H1 (cell line): ENCODE measurements around the gene RNF212.

Source experiments
- BRCA1 ChIP-seq: IDR thresholded peaks from 2 replicates; pipeline ENCODE4 v1.6.1; 2012; ENCODE audit warnings: low read depth, low read length, improper control_type of control experiment
- CHD1 ChIP-seq: IDR thresholded peaks from 2 replicates; pipeline ENCODE4 v1.6.1; 2012; ENCODE audit warnings: low read depth, low read length, improper control_type of control experiment
- CTCF ChIP-seq, 3 experiments: IDR thresholded peaks; 1 replicate in 2 of 3; 2 replicates in 1 of 3; pipeline versions ENCODE4 v1.5.1 to v1.6.1; 2011; ENCODE audit warnings: low read length in 3 of 3, mild to moderate bottlenecking in 3 of 3, inconsistent platforms in 2 of 3, low read depth in 1 of 3, moderate library complexity in 1 of 3; ENCODE audit not compliant: insufficient read depth in 1 of 3; ENCODE audit errors: control extremely low read depth in 1 of 3
- EP300 ChIP-seq, 2 experiments: IDR thresholded peaks; 1 replicate in 1 of 2; 2 replicates in 1 of 2; pipeline ENCODE4 v1.6.1; 2011 to 2012; ENCODE audit warnings: low read depth in 2 of 2, low read length in 2 of 2, mild to moderate bottlenecking in 2 of 2, borderline replicate concordance in 1 of 2, inconsistent platforms in 1 of 2, moderate library complexity in 1 of 2
- EZH2 ChIP-seq: fragments of 200-600 bp; sonication (generic); IDR thresholded peaks from 2 replicates; pipeline ENCODE4 v1.7.1; 2012; ENCODE audit warnings: low read depth, mild to moderate bottlenecking, moderate library complexity, low read length, inconsistent platforms; ENCODE audit not compliant: severe bottlenecking
- JUN ChIP-seq: IDR thresholded peaks from 2 replicates; pipeline ENCODE4 v1.6.1; 2011; ENCODE audit warnings: low read depth, mild to moderate bottlenecking, improper control_type of control experiment, low read length
- POLR2A ChIP-seq, 2 experiments: IDR thresholded peaks; 1 replicate in 1 of 2; 2 replicates in 1 of 2; pipeline ENCODE4 v1.6.1; 2011; ENCODE audit warnings: low read depth in 2 of 2, low read length in 2 of 2, mild to moderate bottlenecking in 2 of 2; ENCODE audit errors: control extremely low read depth in 1 of 2
- POLR2AphosphoS5 ChIP-seq: IDR thresholded peaks from 2 replicates; pipeline ENCODE4 v1.6.1; 2011; ENCODE audit warnings: low read depth, low read length
- RNF2 ChIP-seq: fragments of 200-900, 300-1000 bp; sonication (generic); IDR thresholded peaks from 2 replicates; pipeline ENCODE4 v1.7.1; 2016; ENCODE audit warnings: borderline replicate concordance, low read depth, mild to moderate bottlenecking, antibody characterized with exemption, low read length; ENCODE audit not compliant: poor library complexity, severe bottlenecking; ENCODE audit errors: missing control alignments
- TAF7 ChIP-seq: optimal IDR thresholded peaks from 2 replicates; pipeline ENCODE3; 2011; ENCODE audit warnings: low read depth, mild to moderate bottlenecking, inconsistent platforms, low read length, moderate library complexity, borderline replicate concordance
- TCF12 ChIP-seq: IDR thresholded peaks from 2 replicates; pipeline ENCODE4 v1.6.1; 2011; ENCODE audit warnings: low read depth, mild to moderate bottlenecking, low read length
- USF2 ChIP-seq: IDR thresholded peaks from 2 replicates; pipeline ENCODE4 v1.6.1; 2011; ENCODE audit warnings: low read length, improper control_type of control experiment

GRCh38 chr4:1136048-1136447 is 22.7 kb upstream of the RNF212 start:
- TF ChIP-seq CHD1 (no peak), POLR2A (IDR thresholded peaks at IDR 0.05; ENCODE audit: control extremely low read depth in 1 of 2, low read depth in 2 of 2, low read length in 2 of 2) (no peak), TCF12 (no peak), JUN (no peak), CTCF (IDR thresholded peaks at IDR 0.05; ENCODE audit: control extremely low read depth in 1 of 3, insufficient read depth in 1 of 3, low read depth in 1 of 3, low read length in 3 of 3) (no peak), USF2 (no peak), EZH2 (no peak), BRCA1 (no peak), TAF7 (no peak), EP300 (IDR thresholded peaks at IDR 0.05; ENCODE audit: borderline replicate concordance in 1 of 2, low read depth in 2 of 2, low read length in 2 of 2) (no peak), POLR2AphosphoS5 (no peak), RNF2 (no peak)
